ENCODE results near the gene IFIT1. TPM values are rescaled to one million over a fixed set of nuclear protein-coding genes. Genes with fewer than 3 reads are reported as not detected.
"Not testable (repeated sequence)": the region's sequence is repeated elsewhere in the genome, so short reads cannot be mapped to it uniquely, and the experiment has no call there.

Gene IFIT1
- under 1 TPM; 0.13 to 0.41 (median 0.28) TPM for total RNA-seq

GRCh38 chr10:89391907-89392756 lies at the start of gene IFIT1:
TSS of gene IFIT1 (plus strand) at chr10:89392623. CDS start at chr10:89392713, 90 bp downstream.
- H3K4me3 Mint-ChIP-seq = peak within 1 kb of the TSS; percentile 82
- no peaks in the 10 kb centered on the region for H3K27me3 Mint-ChIP-seq (ENCODE audit: low read depth)
- H3K4me1 Mint-ChIP-seq (ENCODE audit: low read depth) = peaks cover 38% of the 10 kb centered on the region
- ATAC-seq = peak; percentile 83
- DNase-seq = peak; percentile 30
- H3K36me3 Mint-ChIP-seq (ENCODE audit: insufficient read depth) = peaks cover 8% of the 10 kb centered on the region
- H3K9me3 Mint-ChIP-seq = no peaks in the 10 kb centered on the region

- ATAC-seq (no peak), DNase-seq (no peak)
- Mint-ChIP-seq H3K9me3 (no peaks in the 10 kb centered on the region), H3K4me3 (no peak overlapping the region), H3K4me1 (ENCODE audit: low read depth) (peaks cover 12% of the 10 kb centered on the region), H3K36me3 (ENCODE audit: insufficient read depth) (peaks cover 30% of the 10 kb centered on the region), H3K27me3 (ENCODE audit: low read depth) (no peaks in the 10 kb centered on the region)
These were observed 49.2 kb upstream of the IFIT1 start for GRCh38 chr10:89343089-89343767.

GRCh38 chr10:89344156-89344555 lies 48.3 kb upstream of the IFIT1 start:
- Mint-ChIP-seq H3K27me3 (ENCODE audit: low read depth) (no peaks in the 10 kb centered on the region), H3K4me3 (no peak overlapping the region), H3K9me3 (no peaks in the 10 kb centered on the region), H3K36me3 (ENCODE audit: insufficient read depth) (peaks cover 21% of the 10 kb centered on the region), H3K4me1 (ENCODE audit: low read depth) (peaks cover 15% of the 10 kb centered on the region)
- DNase-seq (no peak), ATAC-seq (no peak)

GRCh38 chr10:89345367-89346000 lies 46.9 kb upstream of the IFIT1 start:
- no peak overlapping the region for H3K4me3 Mint-ChIP-seq
- peaks cover 16% of the 10 kb centered on the region for H3K4me1 Mint-ChIP-seq (ENCODE audit: low read depth)
- DNase-seq (no peak), ATAC-seq (no peak)
- peaks cover 13% of the 10 kb centered on the region for H3K36me3 Mint-ChIP-seq (ENCODE audit: insufficient read depth)
- H3K27me3 Mint-ChIP-seq (ENCODE audit: low read depth) = no peaks in the 10 kb centered on the region
- H3K9me3 Mint-ChIP-seq = no peaks in the 10 kb centered on the region

- H3K9me3 Mint-ChIP-seq = no peaks in the 10 kb centered on the region
- peaks cover 7% of the 10 kb centered on the region for H3K36me3 Mint-ChIP-seq (ENCODE audit: insufficient read depth)
- no peak for DNase-seq
- H3K4me3 Mint-ChIP-seq = no peak overlapping the region
- peaks cover 27% of the 10 kb centered on the region for H3K4me1 Mint-ChIP-seq (ENCODE audit: low read depth)
- H3K27me3 Mint-ChIP-seq (ENCODE audit: low read depth) = peaks cover under 1% of the 10 kb centered on the region
- no peak for ATAC-seq
These were observed 45.8 kb upstream of the IFIT1 start for GRCh38 chr10:89346405-89347254.

- Mint-ChIP-seq H3K27me3 (ENCODE audit: low read depth) (peaks cover 7% of the 10 kb centered on the region), H3K36me3 (ENCODE audit: insufficient read depth) (no peaks in the 10 kb centered on the region)
These were observed 44.5 kb upstream of the IFIT1 start for GRCh38 chr10:89347701-89348457.

GRCh38 chr10:89348481-89348880 lies 43.9 kb upstream of the IFIT1 start:
- Mint-ChIP-seq H3K4me1 (ENCODE audit: low read depth) (peaks cover 35% of the 10 kb centered on the region), H3K4me3 (no peak overlapping the region), H3K27me3 (ENCODE audit: low read depth) (peaks cover 7% of the 10 kb centered on the region), H3K36me3 (ENCODE audit: insufficient read depth) (no peaks in the 10 kb centered on the region), H3K9me3 (no peaks in the 10 kb centered on the region)
- ATAC-seq = no peak
- no peak for DNase-seq

More at GRCh38 chr10:89347701-89348457, 44.5 kb upstream of the IFIT1 start:
- H3K4me3 Mint-ChIP-seq = no peak overlapping the region
- DNase-seq (no peak), ATAC-seq (no peak)
- H3K9me3 Mint-ChIP-seq = no peaks in the 10 kb centered on the region
- H3K4me1 Mint-ChIP-seq (ENCODE audit: low read depth) = peaks cover 35% of the 10 kb centered on the region

- Mint-ChIP-seq H3K27me3 (ENCODE audit: low read depth) (peaks cover 7% of the 10 kb centered on the region), H3K36me3 (ENCODE audit: insufficient read depth) (peaks cover 1% of the 10 kb centered on the region), H3K4me3 (no peak overlapping the region), H3K4me1 (ENCODE audit: low read depth) (peaks cover 35% of the 10 kb centered on the region), H3K9me3 (no peaks in the 10 kb centered on the region)
- DNase-seq (no peak), ATAC-seq (no peak)
These were observed 43.4 kb upstream of the IFIT1 start for GRCh38 chr10:89348975-89349374.

GRCh38 chr10:89350631-89351315 lies 41.6 kb upstream of the IFIT1 start:
- H3K27me3 Mint-ChIP-seq (ENCODE audit: low read depth); H3K9me3 Mint-ChIP-seq; H3K4me3 Mint-ChIP-seq; DNase-seq; H3K36me3 Mint-ChIP-seq (ENCODE audit: insufficient read depth): not testable (repeated sequence)
- ATAC-seq = peak; percentile 29 to 42
- peaks cover 35% of the 10 kb centered on the region for H3K4me1 Mint-ChIP-seq (ENCODE audit: low read depth)

- Mint-ChIP-seq H3K9me3 (no peaks in the 10 kb centered on the region), H3K4me1 (ENCODE audit: low read depth) (peaks cover 35% of the 10 kb centered on the region), H3K27me3 (ENCODE audit: low read depth) (peaks cover 11% of the 10 kb centered on the region), H3K36me3 (ENCODE audit: insufficient read depth) (peaks cover 2% of the 10 kb centered on the region), H3K4me3 (no peak overlapping the region)
- DNase-seq (no peak), ATAC-seq (peak; percentile 81 to 85)
These were observed 41.0 kb upstream of the IFIT1 start for GRCh38 chr10:89351412-89351779.

GRCh38 chr10:89351780-89352597 lies 40.4 kb upstream of the IFIT1 start:
- H3K4me3 Mint-ChIP-seq = no peak overlapping the region
- peaks cover 35% of the 10 kb centered on the region for H3K4me1 Mint-ChIP-seq (ENCODE audit: low read depth)
- no peak for ATAC-seq

GRCh38 chr10:89352802-89353201 lies 39.6 kb upstream of the IFIT1 start:
- no peak for ATAC-seq
- H3K36me3 Mint-ChIP-seq (ENCODE audit: insufficient read depth) = peaks cover 2% of the 10 kb centered on the region
- H3K4me3 Mint-ChIP-seq = no peak overlapping the region
- no peak for DNase-seq
- H3K27me3 Mint-ChIP-seq (ENCODE audit: low read depth) = peaks cover 11% of the 10 kb centered on the region
- H3K4me1 Mint-ChIP-seq (ENCODE audit: low read depth) = peaks cover 33% of the 10 kb centered on the region
- H3K9me3 Mint-ChIP-seq = no peaks in the 10 kb centered on the region

More at GRCh38 chr10:89351780-89352597, 40.4 kb upstream of the IFIT1 start:
- no peak for DNase-seq
- Mint-ChIP-seq H3K27me3 (ENCODE audit: low read depth) (peaks cover 11% of the 10 kb centered on the region), H3K9me3 (no peaks in the 10 kb centered on the region), H3K36me3 (ENCODE audit: insufficient read depth) (peaks cover 2% of the 10 kb centered on the region)
